K562 (cell line): ENCODE data around the gene UBL5. TPM values are rescaled to one million over a fixed set of nuclear protein-coding genes. Genes with fewer than 3 reads are reported as not detected.

Experiments
- CREB1 ChIP-seq, 2 experiments: sonication (generic) in 1 of 2; formaldehyde crosslinking in 1 of 2; IDR thresholded peaks; 2 replicates each; pipeline versions ENCODE4 v1.6.1 to v1.8.0; 2012 to 2022; ENCODE audit warnings: inconsistent platforms in 1 of 2, mild to moderate bottlenecking in 1 of 2, missing genetic modification reagents in 1 of 2, moderate library complexity in 1 of 2
- KHSRP ChIP-seq: fragments of 450-650 bp; IDR thresholded peaks from 2 replicates; pipeline ENCODE4 v1.6.1; 2017
- MEIS2 ChIP-seq: fragments of 450-650 bp; IDR thresholded peaks from 2 replicates; pipeline ENCODE4 v1.6.1; 2014; ENCODE audit warnings: mild to moderate bottlenecking; ENCODE audit not compliant: partially characterized antibody
- MITF ChIP-seq: IDR thresholded peaks from 2 replicates; pipeline ENCODE4 v1.6.1; 2014; ENCODE audit warnings: antibody characterized with exemption
- MXI1 ChIP-seq: IDR thresholded peaks from 2 replicates; pipeline ENCODE4 v1.6.1; 2011; ENCODE audit warnings: low read depth, mild to moderate bottlenecking, improper control_type of control experiment, low read length
- SIX5 ChIP-seq, 2 experiments: IDR thresholded peaks; 2 replicates each; pipeline ENCODE4 v1.6.1; 2011; ENCODE audit warnings: low read length in 2 of 2, borderline replicate concordance in 1 of 2, low read depth in 1 of 2, mild to moderate bottlenecking in 1 of 2, moderate library complexity in 1 of 2; ENCODE audit not compliant: insufficient read depth in 1 of 2
- ZNF165 ChIP-seq: fragments of 250-450 bp; sonication (Bioruptor Pico); IDR thresholded peaks from 2 replicates; pipeline ENCODE4 v1.4.0; 2020; ENCODE audit warnings: borderline replicate concordance
- ZNF778 ChIP-seq: fragments of 450-650 bp; formaldehyde crosslinking; IDR thresholded peaks from 2 replicates; pipeline ENCODE4 v1.4.0; 2020; ENCODE audit warnings: mild to moderate bottlenecking, moderate library complexity
- polyA plus RNA-seq, 8 experiments: library from polyadenylated mRNA; depleted of rRNA in 4 of 8; stranded (reverse) in 5 of 8; unstranded in 3 of 8; fragments of >200 nt; fragmentation: Nextera tagmentation in 2 of 8; fragmentation: Illumina TruSeq in 1 of 8; extraction: Ambion mirVana in 2 of 8; extraction: Trizol in 1 of 8; gene quantifications; 2 replicates each; pipeline versions ENCODE4 v1.2.1 to v1.2.3, GENCODE V29; 2011 to 2014; ENCODE audit warnings: inconsistent platforms in 1 of 8, missing spikeins in 1 of 8
- total RNA-seq, 7 experiments: library from RNA; depleted of rRNA in 6 of 7; stranded (reverse); fragments of >200 nt in 6 of 7; fragmentation: Illumina TruSeq in 2 of 7; extraction: Trizol in 2 of 7; gene quantifications; 2 replicates each; pipeline versions ENCODE4 v1.2.1 to v1.2.3, GENCODE V29; 2011 to 2021; ENCODE audit warnings: low replicate concordance in 1 of 7
- TF ChIP-seq, protein P1 (sequence below): fragments of 200-600 bp; sonication (generic); IDR thresholded peaks from one replicate; pipeline ENCODE4 v1.6.1; 2012; ENCODE audit warnings: mild to moderate bottlenecking, low read depth, low read length, inconsistent platforms

UBL5 gene
- total and polyA plus RNA-seq, 9 of the 15 experiments (the other 6 are each of a cell fraction or from before 2014, with no cell fraction given): 410 to 1,266 (median 613) TPM

GRCh38 chr19:9857920-9858746, 30.4 kb downstream of the UBL5 start (continued):
- TF ChIP-seq MITF: no peak
- no peak for TF ChIP-seq ZNF778 (CRISPR knock-in tag)
- no peak for TF ChIP-seq SIX5 (IDR thresholded peaks at IDR 0.05; ENCODE audit: borderline replicate concordance in 1 of 2, insufficient read depth in 1 of 2, low read depth in 1 of 2, low read length in 2 of 2)
- no peak for TF ChIP-seq MEIS2
- TF ChIP-seq CREB1 (IDR thresholded peaks at IDR 0.05): no peak
- TF ChIP-seq CREB1 (CRISPR knock-in tag; IDR thresholded peaks at IDR 0.05): no peak
- no peak for TF ChIP-seq KHSRP
- no peak for TF ChIP-seq ZNF165 (CRISPR knock-in tag)
- TF ChIP-seq, protein P1, sequence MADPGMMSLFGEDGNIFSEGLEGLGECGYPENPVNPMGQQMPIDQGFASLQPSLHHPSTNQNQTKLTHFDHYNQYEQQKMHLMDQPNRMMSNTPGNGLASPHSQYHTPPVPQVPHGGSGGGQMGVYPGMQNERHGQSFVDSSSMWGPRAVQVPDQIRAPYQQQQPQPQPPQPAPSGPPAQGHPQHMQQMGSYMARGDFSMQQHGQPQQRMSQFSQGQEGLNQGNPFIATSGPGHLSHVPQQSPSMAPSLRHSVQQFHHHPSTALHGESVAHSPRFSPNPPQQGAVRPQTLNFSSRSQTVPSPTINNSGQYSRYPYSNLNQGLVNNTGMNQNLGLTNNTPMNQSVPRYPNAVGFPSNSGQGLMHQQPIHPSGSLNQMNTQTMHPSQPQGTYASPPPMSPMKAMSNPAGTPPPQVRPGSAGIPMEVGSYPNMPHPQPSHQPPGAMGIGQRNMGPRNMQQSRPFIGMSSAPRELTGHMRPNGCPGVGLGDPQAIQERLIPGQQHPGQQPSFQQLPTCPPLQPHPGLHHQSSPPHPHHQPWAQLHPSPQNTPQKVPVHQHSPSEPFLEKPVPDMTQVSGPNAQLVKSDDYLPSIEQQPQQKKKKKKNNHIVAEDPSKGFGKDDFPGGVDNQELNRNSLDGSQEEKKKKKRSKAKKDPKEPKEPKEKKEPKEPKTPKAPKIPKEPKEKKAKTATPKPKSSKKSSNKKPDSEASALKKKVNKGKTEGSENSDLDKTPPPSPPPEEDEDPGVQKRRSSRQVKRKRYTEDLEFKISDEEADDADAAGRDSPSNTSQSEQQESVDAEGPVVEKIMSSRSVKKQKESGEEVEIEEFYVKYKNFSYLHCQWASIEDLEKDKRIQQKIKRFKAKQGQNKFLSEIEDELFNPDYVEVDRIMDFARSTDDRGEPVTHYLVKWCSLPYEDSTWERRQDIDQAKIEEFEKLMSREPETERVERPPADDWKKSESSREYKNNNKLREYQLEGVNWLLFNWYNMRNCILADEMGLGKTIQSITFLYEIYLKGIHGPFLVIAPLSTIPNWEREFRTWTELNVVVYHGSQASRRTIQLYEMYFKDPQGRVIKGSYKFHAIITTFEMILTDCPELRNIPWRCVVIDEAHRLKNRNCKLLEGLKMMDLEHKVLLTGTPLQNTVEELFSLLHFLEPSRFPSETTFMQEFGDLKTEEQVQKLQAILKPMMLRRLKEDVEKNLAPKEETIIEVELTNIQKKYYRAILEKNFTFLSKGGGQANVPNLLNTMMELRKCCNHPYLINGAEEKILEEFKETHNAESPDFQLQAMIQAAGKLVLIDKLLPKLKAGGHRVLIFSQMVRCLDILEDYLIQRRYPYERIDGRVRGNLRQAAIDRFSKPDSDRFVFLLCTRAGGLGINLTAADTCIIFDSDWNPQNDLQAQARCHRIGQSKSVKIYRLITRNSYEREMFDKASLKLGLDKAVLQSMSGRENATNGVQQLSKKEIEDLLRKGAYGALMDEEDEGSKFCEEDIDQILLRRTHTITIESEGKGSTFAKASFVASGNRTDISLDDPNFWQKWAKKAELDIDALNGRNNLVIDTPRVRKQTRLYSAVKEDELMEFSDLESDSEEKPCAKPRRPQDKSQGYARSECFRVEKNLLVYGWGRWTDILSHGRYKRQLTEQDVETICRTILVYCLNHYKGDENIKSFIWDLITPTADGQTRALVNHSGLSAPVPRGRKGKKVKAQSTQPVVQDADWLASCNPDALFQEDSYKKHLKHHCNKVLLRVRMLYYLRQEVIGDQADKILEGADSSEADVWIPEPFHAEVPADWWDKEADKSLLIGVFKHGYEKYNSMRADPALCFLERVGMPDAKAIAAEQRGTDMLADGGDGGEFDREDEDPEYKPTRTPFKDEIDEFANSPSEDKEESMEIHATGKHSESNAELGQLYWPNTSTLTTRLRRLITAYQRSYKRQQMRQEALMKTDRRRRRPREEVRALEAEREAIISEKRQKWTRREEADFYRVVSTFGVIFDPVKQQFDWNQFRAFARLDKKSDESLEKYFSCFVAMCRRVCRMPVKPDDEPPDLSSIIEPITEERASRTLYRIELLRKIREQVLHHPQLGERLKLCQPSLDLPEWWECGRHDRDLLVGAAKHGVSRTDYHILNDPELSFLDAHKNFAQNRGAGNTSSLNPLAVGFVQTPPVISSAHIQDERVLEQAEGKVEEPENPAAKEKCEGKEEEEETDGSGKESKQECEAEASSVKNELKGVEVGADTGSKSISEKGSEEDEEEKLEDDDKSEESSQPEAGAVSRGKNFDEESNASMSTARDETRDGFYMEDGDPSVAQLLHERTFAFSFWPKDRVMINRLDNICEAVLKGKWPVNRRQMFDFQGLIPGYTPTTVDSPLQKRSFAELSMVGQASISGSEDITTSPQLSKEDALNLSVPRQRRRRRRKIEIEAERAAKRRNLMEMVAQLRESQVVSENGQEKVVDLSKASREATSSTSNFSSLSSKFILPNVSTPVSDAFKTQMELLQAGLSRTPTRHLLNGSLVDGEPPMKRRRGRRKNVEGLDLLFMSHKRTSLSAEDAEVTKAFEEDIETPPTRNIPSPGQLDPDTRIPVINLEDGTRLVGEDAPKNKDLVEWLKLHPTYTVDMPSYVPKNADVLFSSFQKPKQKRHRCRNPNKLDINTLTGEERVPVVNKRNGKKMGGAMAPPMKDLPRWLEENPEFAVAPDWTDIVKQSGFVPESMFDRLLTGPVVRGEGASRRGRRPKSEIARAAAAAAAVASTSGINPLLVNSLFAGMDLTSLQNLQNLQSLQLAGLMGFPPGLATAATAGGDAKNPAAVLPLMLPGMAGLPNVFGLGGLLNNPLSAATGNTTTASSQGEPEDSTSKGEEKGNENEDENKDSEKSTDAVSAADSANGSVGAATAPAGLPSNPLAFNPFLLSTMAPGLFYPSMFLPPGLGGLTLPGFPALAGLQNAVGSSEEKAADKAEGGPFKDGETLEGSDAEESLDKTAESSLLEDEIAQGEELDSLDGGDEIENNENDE: no peak
- TF ChIP-seq MXI1: no peak
